Gastrocnemius medialis (tissue), 4 donors: ENCODE results near the gene ZNF467.

Source experiments
- POLR2A ChIP-seq, 2 donors: fragments of 450-650 bp; IDR thresholded peaks; one replicate each; pipeline ENCODE4 v1.6.1; 2017; ENCODE audit warnings: antibody characterized with exemption in 2 of 2, mild to moderate bottlenecking in 2 of 2, moderate library complexity in 2 of 2
- TF ChIP-seq, protein P1 (sequence below), 5 experiments: fragments of 450-650 bp in 3 of 5; fragments of 200-600 bp in 2 of 5; sonication (generic) in 2 of 5; IDR thresholded peaks in 4 of 5; conservative IDR thresholded peaks in 1 of 5; 1 replicate in 4 of 5; 2 replicates in 1 of 5; pipeline ENCODE4 v1.5.1; 2016 to 2019; ENCODE audit warnings: antibody characterized with exemption in 5 of 5, mild to moderate bottlenecking in 3 of 5, moderate library complexity in 3 of 5

DNA sequence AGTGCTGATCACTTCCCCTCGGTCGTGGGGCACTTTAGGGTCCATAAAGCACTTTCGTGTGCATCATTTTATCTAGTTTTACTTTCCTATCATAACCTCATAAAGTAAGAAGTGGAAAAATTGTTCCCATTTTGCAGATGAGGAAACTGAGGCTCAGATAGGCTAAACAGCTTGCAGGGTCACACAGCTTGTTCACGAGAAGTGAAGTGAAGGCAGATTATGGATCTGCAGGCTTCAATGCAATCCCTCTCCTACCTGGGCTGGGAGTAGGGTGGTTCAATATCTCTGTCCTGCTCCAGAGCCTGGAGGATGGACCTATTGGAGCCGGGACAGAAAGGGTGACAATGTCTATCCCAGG is 10.8 kb upstream of the ZNF467 start:
- TF ChIP-seq, protein P1, sequence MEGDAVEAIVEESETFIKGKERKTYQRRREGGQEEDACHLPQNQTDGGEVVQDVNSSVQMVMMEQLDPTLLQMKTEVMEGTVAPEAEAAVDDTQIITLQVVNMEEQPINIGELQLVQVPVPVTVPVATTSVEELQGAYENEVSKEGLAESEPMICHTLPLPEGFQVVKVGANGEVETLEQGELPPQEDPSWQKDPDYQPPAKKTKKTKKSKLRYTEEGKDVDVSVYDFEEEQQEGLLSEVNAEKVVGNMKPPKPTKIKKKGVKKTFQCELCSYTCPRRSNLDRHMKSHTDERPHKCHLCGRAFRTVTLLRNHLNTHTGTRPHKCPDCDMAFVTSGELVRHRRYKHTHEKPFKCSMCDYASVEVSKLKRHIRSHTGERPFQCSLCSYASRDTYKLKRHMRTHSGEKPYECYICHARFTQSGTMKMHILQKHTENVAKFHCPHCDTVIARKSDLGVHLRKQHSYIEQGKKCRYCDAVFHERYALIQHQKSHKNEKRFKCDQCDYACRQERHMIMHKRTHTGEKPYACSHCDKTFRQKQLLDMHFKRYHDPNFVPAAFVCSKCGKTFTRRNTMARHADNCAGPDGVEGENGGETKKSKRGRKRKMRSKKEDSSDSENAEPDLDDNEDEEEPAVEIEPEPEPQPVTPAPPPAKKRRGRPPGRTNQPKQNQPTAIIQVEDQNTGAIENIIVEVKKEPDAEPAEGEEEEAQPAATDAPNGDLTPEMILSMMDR (IDR thresholded peaks at IDR 0.05 in 4 of 5, conservative IDR thresholded peaks at IDR 0.05 in 1 of 5) = no peak
- no peak for TF ChIP-seq POLR2A (IDR thresholded peaks at IDR 0.05)
